ENCODE measurements around the gene ST6GALNAC3. TPM values are rescaled to one million over a fixed set of nuclear protein-coding genes. Genes with fewer than 3 reads are reported as not detected.

Gene ST6GALNAC3
- polyA plus RNA-seq, 4 donors, result under 0.01 to 21.7 (median 2.6) TPM

- FAIRE-seq (no peak), DNase-seq (no peak)
- Histone ChIP-seq H3K27me3 (ENCODE audit: control insufficient read depth in 3 of 3, insufficient read depth in 3 of 3, low read length in 3 of 3) (no peaks in the 10 kb centered on the region), H3K27ac (ENCODE audit: low read depth in 1 of 3, low read length in 2 of 3) (no peak overlapping the region), H3K36me3 (ENCODE audit: control insufficient read depth in 3 of 3, insufficient read depth in 2 of 3, low read depth in 1 of 3, low read length in 3 of 3) (no peaks in the 10 kb centered on the region), H3K9me3 (ENCODE audit: control insufficient read depth in 2 of 2, insufficient read depth in 1 of 2, low read depth in 1 of 2, low read length in 1 of 2) (no peaks in the 10 kb centered on the region), H3K4me3 (ENCODE audit: low read depth in 1 of 3, low read length in 3 of 3) (no peak overlapping the region), H3K4me1 (ENCODE audit: control insufficient read depth in 3 of 3, insufficient read depth in 2 of 3, low read depth in 1 of 3, low read length in 2 of 3) (peaks cover 0 to 10% (median 3%) of the 10 kb centered on the region in 3 donors)
- WGBS, 3 donors, result 73 to 86% (median 81%) methylated on average over 7 of the region's 7 CpGs
Observed at GRCh38 chr1:76079475-76080227, 5.1 kb downstream of the ST6GALNAC3 start.

- Histone ChIP-seq H3K36me3 (ENCODE audit: control insufficient read depth in 3 of 3, insufficient read depth in 2 of 3, low read depth in 1 of 3, low read length in 3 of 3) (no peaks in the 10 kb centered on the region), H3K4me3 (ENCODE audit: low read depth in 1 of 3, low read length in 3 of 3) (no peak overlapping the region), H3K27ac (ENCODE audit: low read depth in 1 of 3, low read length in 2 of 3) (no peak overlapping the region), H3K27me3 (ENCODE audit: control insufficient read depth in 3 of 3, insufficient read depth in 3 of 3, low read length in 3 of 3) (no peaks in the 10 kb centered on the region), H3K4me1 (ENCODE audit: control insufficient read depth in 3 of 3, insufficient read depth in 2 of 3, low read depth in 1 of 3, low read length in 2 of 3) (peaks cover 0 to 6% (median 3%) of the 10 kb centered on the region in 3 donors), H3K9me3 (ENCODE audit: control insufficient read depth in 2 of 2, insufficient read depth in 1 of 2, low read depth in 1 of 2, low read length in 1 of 2) (no peaks in the 10 kb centered on the region)
- DNase-seq (no peak), FAIRE-seq (no peak)
- 49 to 56% (median 50%) methylated on average over 4 of the region's 4 CpGs for WGBS, 3 donors
Observed at GRCh38 chr1:76080552-76081079, 6.1 kb downstream of the ST6GALNAC3 start.

GRCh38 chr1:76082062-76082461 lies 7.5 kb downstream of the ST6GALNAC3 start:
- Histone ChIP-seq H3K4me1 (ENCODE audit: control insufficient read depth in 3 of 3, insufficient read depth in 2 of 3, low read depth in 1 of 3, low read length in 2 of 3) (peaks cover 0 to 5% (median 3%) of the 10 kb centered on the region in 3 donors), H3K27me3 (ENCODE audit: control insufficient read depth in 3 of 3, insufficient read depth in 3 of 3, low read length in 3 of 3) (no peaks in the 10 kb centered on the region), H3K36me3 (ENCODE audit: control insufficient read depth in 3 of 3, insufficient read depth in 2 of 3, low read depth in 1 of 3, low read length in 3 of 3) (no peaks in the 10 kb centered on the region), H3K4me3 (ENCODE audit: low read depth in 1 of 3, low read length in 3 of 3) (no peak overlapping the region), H3K27ac (ENCODE audit: low read depth in 1 of 3, low read length in 2 of 3) (no peak overlapping the region), H3K9me3 (ENCODE audit: control insufficient read depth in 2 of 2, insufficient read depth in 1 of 2, low read depth in 1 of 2, low read length in 1 of 2) (no peaks in the 10 kb centered on the region)
- FAIRE-seq (no peak), DNase-seq (no peak)
- 79 to 89% (median 80%) methylated on average over 4 of the region's 4 CpGs for WGBS, 3 donors

- Histone ChIP-seq H3K4me3 (ENCODE audit: low read depth in 1 of 3, low read length in 3 of 3) (no peak overlapping the region), H3K27me3 (ENCODE audit: control insufficient read depth in 3 of 3, insufficient read depth in 3 of 3, low read length in 3 of 3) (no peaks in the 10 kb centered on the region), H3K36me3 (ENCODE audit: control insufficient read depth in 3 of 3, insufficient read depth in 2 of 3, low read depth in 1 of 3, low read length in 3 of 3) (no peaks in the 10 kb centered on the region), H3K27ac (ENCODE audit: low read depth in 1 of 3, low read length in 2 of 3) (no peak overlapping the region), H3K4me1 (ENCODE audit: control insufficient read depth in 3 of 3, insufficient read depth in 2 of 3, low read depth in 1 of 3, low read length in 2 of 3) (peaks cover 0 to 15% (median 3%) of the 10 kb centered on the region in 3 donors), H3K9me3 (ENCODE audit: control insufficient read depth in 2 of 2, insufficient read depth in 1 of 2, low read depth in 1 of 2, low read length in 1 of 2) (no peaks in the 10 kb centered on the region)
- 44 to 75% (median 64%) methylated on average over 10 of the region's 10 CpGs for WGBS, 3 donors
- DNase-seq (no peak), FAIRE-seq (no peak)
Observed at GRCh38 chr1:76083189-76083588, 8.6 kb downstream of the ST6GALNAC3 start.

GRCh38 chr1:76084029-76084627 lies 9.6 kb downstream of the ST6GALNAC3 start:
- FAIRE-seq (no peak), DNase-seq (no peak)
- no peak overlapping the region for H3K4me3 ChIP-seq (ENCODE audit: low read depth in 1 of 3, low read length in 3 of 3)
- H3K4me1 ChIP-seq (ENCODE audit: control insufficient read depth in 3 of 3, insufficient read depth in 2 of 3, low read depth in 1 of 3, low read length in 2 of 3), result peaks cover 0 to 17% (median 3%) of the 10 kb centered on the region in 3 donors
- H3K36me3 ChIP-seq (ENCODE audit: control insufficient read depth in 3 of 3, insufficient read depth in 2 of 3, low read depth in 1 of 3, low read length in 3 of 3), result no peaks in the 10 kb centered on the region
- no peaks in the 10 kb centered on the region for H3K27me3 ChIP-seq (ENCODE audit: control insufficient read depth in 3 of 3, insufficient read depth in 3 of 3, low read length in 3 of 3)
- no peak overlapping the region for H3K27ac ChIP-seq (ENCODE audit: low read depth in 1 of 3, low read length in 2 of 3)
- 69 to 71% (median 71%) methylated on average over 4 of the region's 4 CpGs for WGBS, 3 donors
- no peaks in the 10 kb centered on the region for H3K9me3 ChIP-seq (ENCODE audit: control insufficient read depth in 2 of 2, insufficient read depth in 1 of 2, low read depth in 1 of 2, low read length in 1 of 2)

- Histone ChIP-seq H3K9me3 (ENCODE audit: control insufficient read depth in 2 of 2, insufficient read depth in 1 of 2, low read depth in 1 of 2, low read length in 1 of 2) (no peaks in the 10 kb centered on the region), H3K4me3 (ENCODE audit: low read depth in 1 of 3, low read length in 3 of 3) (no peak overlapping the region), H3K36me3 (ENCODE audit: control insufficient read depth in 3 of 3, insufficient read depth in 2 of 3, low read depth in 1 of 3, low read length in 3 of 3) (no peaks in the 10 kb centered on the region), H3K27me3 (ENCODE audit: control insufficient read depth in 3 of 3, insufficient read depth in 3 of 3, low read length in 3 of 3) (no peaks in the 10 kb centered on the region), H3K27ac (ENCODE audit: low read depth in 1 of 3, low read length in 2 of 3) (no peak overlapping the region), H3K4me1 (ENCODE audit: control insufficient read depth in 3 of 3, insufficient read depth in 2 of 3, low read depth in 1 of 3, low read length in 2 of 3) (peaks cover 0 to 17% (median 3%) of the 10 kb centered on the region in 3 donors)
- 60 to 82% (median 79%) methylated on average over 3 of the region's 3 CpGs for WGBS, 3 donors
- FAIRE-seq, result no peak
- no peak for DNase-seq
Observed at GRCh38 chr1:76084685-76085084, 10.1 kb downstream of the ST6GALNAC3 start.

GRCh38 chr1:76086109-76086508 lies 11.6 kb downstream of the ST6GALNAC3 start:
- no peaks in the 10 kb centered on the region for H3K27me3 ChIP-seq (ENCODE audit: control insufficient read depth in 3 of 3, insufficient read depth in 3 of 3, low read length in 3 of 3)
- DNase-seq, result no peak
- peaks cover 0 to 19% (median 3%) of the 10 kb centered on the region in 3 donors for H3K4me1 ChIP-seq (ENCODE audit: control insufficient read depth in 3 of 3, insufficient read depth in 2 of 3, low read depth in 1 of 3, low read length in 2 of 3)
- no peaks in the 10 kb centered on the region for H3K36me3 ChIP-seq (ENCODE audit: control insufficient read depth in 3 of 3, insufficient read depth in 2 of 3, low read depth in 1 of 3, low read length in 3 of 3)
- WGBS, 3 donors, result 47 to 64% (median 52%) methylated on average over 3 of the region's 3 CpGs
- peak overlapping the region in 1 of 3 donors; percentile 20 for H3K4me3 ChIP-seq (ENCODE audit: low read depth in 1 of 3, low read length in 3 of 3)
- no peaks in the 10 kb centered on the region for H3K9me3 ChIP-seq (ENCODE audit: control insufficient read depth in 2 of 2, insufficient read depth in 1 of 2, low read depth in 1 of 2, low read length in 1 of 2)
- H3K27ac ChIP-seq (ENCODE audit: low read depth in 1 of 3, low read length in 2 of 3), result no peak overlapping the region
- no peak for FAIRE-seq

- DNase-seq (no peak), FAIRE-seq (no peak)
- H3K4me3 ChIP-seq (ENCODE audit: low read depth in 1 of 3, low read length in 3 of 3), result no peak overlapping the region
- H3K27ac ChIP-seq (ENCODE audit: low read depth in 1 of 3, low read length in 2 of 3), result no peak overlapping the region
- no peaks in the 10 kb centered on the region for H3K36me3 ChIP-seq (ENCODE audit: control insufficient read depth in 3 of 3, insufficient read depth in 2 of 3, low read depth in 1 of 3, low read length in 3 of 3)
- H3K4me1 ChIP-seq (ENCODE audit: control insufficient read depth in 3 of 3, insufficient read depth in 2 of 3, low read depth in 1 of 3, low read length in 2 of 3), result peaks cover 0 to 19% (median 3%) of the 10 kb centered on the region in 3 donors
- no peaks in the 10 kb centered on the region for H3K27me3 ChIP-seq (ENCODE audit: control insufficient read depth in 3 of 3, insufficient read depth in 3 of 3, low read length in 3 of 3)
- WGBS, 3 donors, result 80 to 89% (median 85%) methylated on average over 2 of the region's 2 CpGs
- no peaks in the 10 kb centered on the region for H3K9me3 ChIP-seq (ENCODE audit: control insufficient read depth in 2 of 2, insufficient read depth in 1 of 2, low read depth in 1 of 2, low read length in 1 of 2)
Observed at GRCh38 chr1:76086597-76086996, 12.1 kb downstream of the ST6GALNAC3 start.

Measured in small intestine (tissue), 7 donors.